HepG2 (cell line): ENCODE data around the gene GLIS2. TPM values are rescaled to one million over a fixed set of nuclear protein-coding genes. Genes with fewer than 3 reads are reported as not detected.

Experiments used
- CBX5 ChIP-seq: sonication (generic); formaldehyde crosslinking; IDR thresholded peaks from 2 replicates; pipeline ENCODE4 v1.4.0; 2020; ENCODE audit warnings: missing genetic modification reagents, borderline replicate concordance
- CERS6 ChIP-seq: sonication (generic); formaldehyde crosslinking; IDR thresholded peaks from 2 replicates; pipeline ENCODE4 v1.5.0; 2020; ENCODE audit warnings: missing genetic modification reagents
- FOSL1 ChIP-seq: sonication (generic); formaldehyde crosslinking; IDR thresholded peaks from 2 replicates; pipeline ENCODE4 v1.9.0; 2021; ENCODE audit warnings: missing genetic modification reagents, borderline replicate concordance
- GATA4 ChIP-seq: sonication (generic); IDR thresholded peaks from 2 replicates; pipeline ENCODE4 v1.6.1; 2016; ENCODE audit warnings: antibody characterized with exemption, low read depth, borderline replicate concordance
- HCFC1 ChIP-seq: fragments of 150-350 bp; IDR thresholded peaks from 2 replicates; pipeline ENCODE4 v1.6.1; 2014; ENCODE audit warnings: low read depth, low read length
- HOXA3 ChIP-seq: sonication (generic); formaldehyde crosslinking; IDR thresholded peaks from 2 replicates; pipeline ENCODE4 v1.5.0; 2020; ENCODE audit warnings: missing genetic modification reagents
- PRDM4 ChIP-seq: sonication (generic); formaldehyde crosslinking; IDR thresholded peaks from 2 replicates; pipeline ENCODE4 v1.9.0; 2021; ENCODE audit warnings: missing genetic modification reagents, borderline replicate concordance
- SATB2 ChIP-seq: sonication (generic); formaldehyde crosslinking; IDR thresholded peaks from 2 replicates; pipeline ENCODE4 v1.5.0; 2020; ENCODE audit warnings: missing genetic modification reagents
- TBX3 ChIP-seq: fragments of 450-650 bp; IDR thresholded peaks from 2 replicates; pipeline ENCODE4 v1.6.1; 2017; ENCODE audit warnings: antibody characterized with exemption, mild to moderate bottlenecking, inconsistent platforms, borderline replicate concordance
- TFAP4 ChIP-seq: sonication (generic); IDR thresholded peaks from 2 replicates; pipeline ENCODE4 v1.6.1; 2016; ENCODE audit warnings: low read depth, borderline replicate concordance
- ZBTB21 ChIP-seq: sonication (generic); formaldehyde crosslinking; IDR thresholded peaks from 2 replicates; pipeline ENCODE4 v1.4.0; 2020; ENCODE audit warnings: missing genetic modification reagents
- ZFAT ChIP-seq: sonication (generic); formaldehyde crosslinking; conservative IDR thresholded peaks from 2 replicates; pipeline ENCODE4 v1.8.1; 2023; ENCODE audit warnings: missing genetic modification reagents, inconsistent platforms
- ZNF350 ChIP-seq: sonication (generic); formaldehyde crosslinking; IDR thresholded peaks from 2 replicates; pipeline ENCODE4 v1.4.0; 2020; ENCODE audit warnings: mild to moderate bottlenecking, low read depth, missing genetic modification reagents, borderline replicate concordance
- ZNF616 ChIP-seq: sonication (generic); formaldehyde crosslinking; IDR thresholded peaks from 2 replicates; pipeline ENCODE4 v1.5.0; 2020; ENCODE audit warnings: low read depth, mild to moderate bottlenecking, missing genetic modification reagents
- polyA plus RNA-seq, 8 experiments: library from polyadenylated mRNA; depleted of rRNA in 3 of 8; stranded (reverse) in 7 of 8; unstranded in 1 of 8; fragments of >200 nt; fragmentation: Illumina TruSeq in 4 of 8; extraction: Trizol in 4 of 8; gene quantifications; 2 replicates each; pipeline versions ENCODE4 v1.2.1 to v1.2.3, GENCODE V29; 2011 to 2016; ENCODE audit warnings: low read depth in 4 of 8, missing spikeins in 1 of 8, mixed read lengths in 1 of 8; ENCODE audit not compliant: insufficient read depth in 1 of 8
- total RNA-seq, 5 experiments: library from RNA; depleted of rRNA; stranded (reverse); fragments of >200 nt; fragmentation: Illumina TruSeq; extraction: Trizol; gene quantifications; 2 replicates each; pipeline ENCODE4 v1.2.3, GENCODE V29; 2016; ENCODE audit warnings: low read depth in 1 of 5
- TF ChIP-seq, protein P1 (sequence below): sonication (generic); formaldehyde crosslinking; IDR thresholded peaks from 2 replicates; pipeline ENCODE4 v1.8.1; 2023; ENCODE audit warnings: mild to moderate bottlenecking, moderate library complexity, missing genetic modification reagents
- TF ChIP-seq, protein P2 (sequence below): IDR thresholded peaks from 2 replicates; pipeline ENCODE4 v1.6.1; 2016; ENCODE audit warnings: missing biosample characterization, missing genetic modification reagents, low read depth

Gene GLIS2
- total and polyA plus RNA-seq, 2 of the 13 experiments (the other 11 are each of a cell fraction or from before 2014, with no cell fraction given) = 0.28 to 0.29 TPM

DNA sequence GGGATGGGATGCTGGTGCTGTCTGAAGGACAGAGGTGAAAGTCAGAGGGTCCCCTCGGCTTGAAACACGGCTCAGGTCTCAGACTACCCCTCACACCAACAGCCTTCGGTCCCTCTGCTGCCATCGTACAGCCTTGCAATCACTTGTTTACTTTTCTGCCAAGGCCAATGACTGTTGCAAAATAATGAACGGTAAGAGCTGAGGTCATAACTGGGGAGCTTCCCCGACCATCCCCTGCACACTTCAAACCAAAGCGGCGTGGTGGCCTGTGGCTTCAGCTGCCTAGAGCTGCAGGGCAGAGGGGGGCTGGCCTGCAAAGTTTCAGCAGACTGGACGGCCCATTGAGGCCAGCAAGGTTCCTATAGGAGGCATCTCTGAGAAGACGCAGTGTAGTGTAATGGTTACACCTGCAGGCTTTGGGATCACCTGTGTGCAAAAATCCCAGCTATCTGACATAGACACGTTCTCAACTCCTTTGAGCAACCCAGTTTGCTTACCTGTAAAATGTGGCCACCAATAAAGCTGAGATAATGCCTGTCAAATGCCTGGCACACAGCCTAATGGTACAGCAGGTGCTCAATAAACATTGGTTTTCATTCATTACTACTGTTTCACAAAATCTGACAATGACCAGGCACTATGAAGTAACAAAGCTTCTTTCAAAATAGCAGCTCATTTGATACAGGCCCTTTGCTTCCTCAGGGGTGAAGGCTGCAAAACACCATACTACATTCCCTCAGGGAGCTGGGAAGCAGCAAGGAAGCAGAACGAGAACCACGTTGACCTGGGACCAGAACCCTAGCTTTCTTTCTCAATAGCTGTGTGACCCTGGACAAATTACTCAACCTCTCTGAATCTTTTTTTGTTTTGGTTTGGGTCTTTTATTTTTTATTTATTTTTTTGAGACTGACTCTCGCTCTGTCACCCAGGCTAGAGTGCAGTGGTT is 30.2 kb downstream of the GLIS2 start (continued):
- peak; percentile 52; the same call in 1 of the 2 replicates for TF ChIP-seq TFAP4
- TF ChIP-seq ZBTB21 (CRISPR knock-in tag) = peak; percentile 88
- TF ChIP-seq FOSL1 (CRISPR knock-in tag) = no peak
- TF ChIP-seq ZNF350 (CRISPR knock-in tag) = 0 out of 2 replicates have a peak, but pooled peaks have one; percentile 32
- TF ChIP-seq, protein P1, sequence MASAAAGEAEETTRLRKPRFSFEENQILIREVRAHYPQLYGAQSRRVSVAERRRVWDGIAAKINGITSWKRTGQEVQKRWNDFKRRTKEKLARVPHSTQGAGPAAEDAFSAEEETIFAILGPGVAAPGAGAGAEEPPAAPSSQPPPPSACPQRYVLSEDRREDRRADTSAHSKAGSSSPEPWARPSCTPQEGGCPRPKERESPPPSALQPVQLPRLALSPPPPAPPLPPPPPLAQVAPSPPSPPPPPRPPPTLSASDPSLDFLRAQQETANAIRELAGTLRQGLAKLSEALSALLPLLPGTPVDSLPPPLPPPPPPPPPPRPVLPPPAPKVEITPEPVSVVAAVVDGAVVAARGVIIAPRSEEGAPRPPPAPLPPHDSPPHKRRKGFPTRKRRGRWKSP (CRISPR knock-in tag) = 0 out of 2 replicates have a peak, but pooled peaks have one; percentile 48
- TF ChIP-seq, protein P2, sequence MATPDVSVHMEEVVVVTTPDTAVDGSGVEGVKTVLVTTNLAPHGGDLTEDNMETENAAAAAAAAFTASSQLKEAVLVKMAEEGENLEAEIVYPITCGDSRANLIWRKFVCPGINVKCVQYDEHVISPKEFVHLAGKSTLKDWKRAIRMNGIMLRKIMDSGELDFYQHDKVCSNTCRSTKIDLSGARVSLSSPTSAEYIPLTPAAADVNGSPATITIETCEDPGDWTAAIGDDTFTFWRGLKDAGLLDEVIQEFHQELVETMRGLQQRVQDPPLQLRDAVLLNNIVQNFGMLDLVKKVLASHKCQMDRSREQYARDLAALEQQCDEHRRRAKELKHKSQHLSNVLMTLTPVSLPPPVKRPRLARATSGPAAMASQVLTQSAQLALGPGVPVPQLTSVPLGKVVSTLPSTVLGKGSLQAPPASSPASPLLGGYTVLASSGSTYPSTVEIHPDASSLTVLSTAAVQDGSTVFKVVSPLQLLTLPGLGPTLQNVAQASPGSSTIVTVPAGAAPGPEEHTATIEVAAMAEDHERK (CRISPR knock-in tag) = no peak
- no peak for TF ChIP-seq ZNF616 (CRISPR knock-in tag)
- no peak for TF ChIP-seq GATA4
- TF ChIP-seq HCFC1 = no peak
- TF ChIP-seq CBX5 (CRISPR knock-in tag) = peak; percentile 89; the same call in 1 of the 2 replicates
- peak; percentile 95 for TF ChIP-seq HOXA3 (CRISPR knock-in tag)
- TF ChIP-seq TBX3 = no peak
- no peak for TF ChIP-seq SATB2
- no peak for TF ChIP-seq PRDM4 (CRISPR knock-in tag)
- TF ChIP-seq ZFAT = no peak
- no peak for TF ChIP-seq CERS6 (CRISPR knock-in tag)
